ENCODE data around the gene GP2.
"Not testable (repeated sequence)": the region's sequence is repeated elsewhere in the genome, so short reads cannot be mapped to it uniquely, and the experiment has no call there.

The GP2 gene

DNA sequence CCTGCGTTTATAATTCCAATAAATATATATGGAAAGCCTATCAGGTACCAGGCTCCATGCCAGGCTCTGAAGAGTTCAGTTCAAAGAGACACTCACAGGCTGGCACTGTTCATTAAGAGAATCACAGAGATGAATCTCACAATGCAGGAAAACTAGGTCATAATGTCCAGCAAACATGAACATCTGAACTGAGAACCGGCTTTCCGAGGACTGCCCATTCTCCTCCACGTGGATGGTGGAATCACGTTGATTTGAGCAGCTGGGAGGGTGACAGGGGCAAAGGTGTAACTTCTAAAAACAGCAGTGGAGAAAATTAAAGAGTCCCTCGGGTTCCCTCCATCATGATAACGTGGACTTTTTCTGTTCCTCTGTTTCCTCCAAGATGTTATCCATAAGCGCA, 10.2 kb downstream of the GP2 start:
- Histone ChIP-seq H2AFZ (ENCODE audit: low read depth) (no peak overlapping the region), H3K27ac (no peak overlapping the region), H3K79me2 (ENCODE audit: insufficient read depth, low read depth) (no peaks in the 10 kb centered on the region), H3K4me1 (ENCODE audit: low read depth, poor library complexity, severe bottlenecking) (no peaks in the 10 kb centered on the region), H3K9ac (no peak overlapping the region), H3K36me3 (ENCODE audit: insufficient read depth) (no peaks in the 10 kb centered on the region), H3K27me3 (ENCODE audit: insufficient read depth, low read depth) (no peaks in the 10 kb centered on the region), H3K4me3 (IDR thresholded peaks at IDR 0.05; ENCODE audit: insufficient read depth, low read depth, low read length) (no peak overlapping the region), H3K4me2 (no peak overlapping the region), H4K20me1 (ENCODE audit: insufficient read depth) (no peaks in the 10 kb centered on the region)
- no peak for TF ChIP-seq CTCF (conservative IDR thresholded peaks at IDR 0.05; ENCODE audit: low read depth, low read length)

GRCh38 chr16:20316715-20317114, 10.6 kb downstream of the GP2 start:
- H2AFZ ChIP-seq (ENCODE audit: low read depth), result no peak overlapping the region
- no peak overlapping the region for H3K4me2 ChIP-seq
- H3K4me3 ChIP-seq (IDR thresholded peaks at IDR 0.05; ENCODE audit: insufficient read depth, low read depth, low read length), result no peak overlapping the region
- H4K20me1 ChIP-seq (ENCODE audit: insufficient read depth), result no peaks in the 10 kb centered on the region
- no peaks in the 10 kb centered on the region for H3K27me3 ChIP-seq (ENCODE audit: insufficient read depth, low read depth)
- no peaks in the 10 kb centered on the region for H3K4me1 ChIP-seq (ENCODE audit: low read depth, poor library complexity, severe bottlenecking)
- no peak overlapping the region for H3K9ac ChIP-seq
- no peaks in the 10 kb centered on the region for H3K79me2 ChIP-seq (ENCODE audit: insufficient read depth, low read depth)
- H3K36me3 ChIP-seq (ENCODE audit: insufficient read depth), result no peaks in the 10 kb centered on the region
- H3K27ac ChIP-seq, result no peak overlapping the region
- no peak for TF ChIP-seq CTCF (conservative IDR thresholded peaks at IDR 0.05; ENCODE audit: low read depth, low read length)

DNA sequence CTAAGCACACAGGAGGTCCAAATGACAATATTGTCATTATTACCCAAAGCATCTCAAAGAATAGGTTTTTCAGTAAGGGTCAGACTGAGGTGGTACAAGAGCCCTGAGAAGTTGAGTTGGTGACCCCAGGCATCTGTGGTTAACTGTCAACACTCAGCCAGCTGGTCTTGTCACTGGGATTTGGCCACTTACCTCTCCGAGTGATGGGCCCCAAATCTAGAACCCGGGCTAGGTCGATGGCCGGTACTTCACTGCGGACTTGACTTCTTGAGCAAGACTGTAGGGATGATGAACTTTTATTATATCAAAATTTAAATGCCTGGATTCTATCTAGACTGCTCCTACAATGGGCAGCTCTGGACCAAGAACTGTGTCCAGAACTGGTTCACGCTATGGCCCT, 11.5 kb downstream of the GP2 start:
- Histone ChIP-seq H2AFZ (ENCODE audit: low read depth) (no peak overlapping the region), H3K4me1 (ENCODE audit: low read depth, poor library complexity, severe bottlenecking) (no peaks in the 10 kb centered on the region), H3K9ac (no peak overlapping the region), H3K79me2 (ENCODE audit: insufficient read depth, low read depth) (no peaks in the 10 kb centered on the region), H3K27ac (no peak overlapping the region), H3K36me3 (ENCODE audit: insufficient read depth) (no peaks in the 10 kb centered on the region), H3K4me3 (IDR thresholded peaks at IDR 0.05; ENCODE audit: insufficient read depth, low read depth, low read length) (no peak overlapping the region), H3K27me3 (ENCODE audit: insufficient read depth, low read depth) (no peaks in the 10 kb centered on the region), H4K20me1 (ENCODE audit: insufficient read depth) (no peaks in the 10 kb centered on the region), H3K4me2 (no peak overlapping the region)
- no peak for TF ChIP-seq CTCF (conservative IDR thresholded peaks at IDR 0.05; ENCODE audit: low read depth, low read length)

DNA sequence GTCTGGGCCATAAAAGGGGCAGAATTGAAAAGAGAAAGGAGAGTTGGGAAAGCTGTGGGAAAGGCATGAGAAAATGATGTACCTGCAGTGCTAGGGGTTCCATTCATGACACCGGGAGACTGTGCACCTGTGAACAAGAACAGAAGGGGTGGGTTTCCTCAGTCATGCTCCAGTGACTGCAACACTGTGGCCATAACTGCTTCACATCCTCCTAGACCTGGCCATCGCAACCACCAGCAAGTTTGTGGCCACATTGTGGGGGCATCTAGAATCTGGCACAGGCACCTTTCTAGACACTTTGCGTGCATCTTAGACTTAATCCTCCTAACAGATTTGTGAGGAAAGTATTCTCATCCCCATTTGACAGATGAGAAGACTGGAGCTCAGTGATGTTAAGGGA, 12.7 kb downstream of the GP2 start:
- H3K4me2 ChIP-seq, result no peak overlapping the region
- no peak overlapping the region for H2AFZ ChIP-seq (ENCODE audit: low read depth)
- H3K9ac ChIP-seq, result no peak overlapping the region
- no peaks in the 10 kb centered on the region for H3K27me3 ChIP-seq (ENCODE audit: insufficient read depth, low read depth)
- no peaks in the 10 kb centered on the region for H3K36me3 ChIP-seq (ENCODE audit: insufficient read depth)
- no peak for TF ChIP-seq CTCF (conservative IDR thresholded peaks at IDR 0.05; ENCODE audit: low read depth, low read length)
- no peak overlapping the region for H3K4me3 ChIP-seq (IDR thresholded peaks at IDR 0.05; ENCODE audit: insufficient read depth, low read depth, low read length)
- H3K27ac ChIP-seq, result no peak overlapping the region
- no peaks in the 10 kb centered on the region for H3K4me1 ChIP-seq (ENCODE audit: low read depth, poor library complexity, severe bottlenecking)
- H4K20me1 ChIP-seq (ENCODE audit: insufficient read depth), result no peaks in the 10 kb centered on the region
- no peaks in the 10 kb centered on the region for H3K79me2 ChIP-seq (ENCODE audit: insufficient read depth, low read depth)

- Histone ChIP-seq H3K27me3 (ENCODE audit: insufficient read depth, low read depth) (no peaks in the 10 kb centered on the region), H3K27ac (no peak overlapping the region), H2AFZ (ENCODE audit: low read depth) (no peak overlapping the region), H4K20me1 (ENCODE audit: insufficient read depth) (no peaks in the 10 kb centered on the region), H3K36me3 (ENCODE audit: insufficient read depth) (no peaks in the 10 kb centered on the region), H3K4me3 (IDR thresholded peaks at IDR 0.05; ENCODE audit: insufficient read depth, low read depth, low read length) (no peak overlapping the region), H3K4me1 (ENCODE audit: low read depth, poor library complexity, severe bottlenecking) (no peaks in the 10 kb centered on the region), H3K79me2 (ENCODE audit: insufficient read depth, low read depth) (no peaks in the 10 kb centered on the region), H3K9ac (no peak overlapping the region), H3K4me2 (no peak overlapping the region)
- no peak for TF ChIP-seq CTCF (conservative IDR thresholded peaks at IDR 0.05; ENCODE audit: low read depth, low read length)
These were observed 13.6 kb downstream of the GP2 start for GRCh38 chr16:20313741-20314140.

DNA sequence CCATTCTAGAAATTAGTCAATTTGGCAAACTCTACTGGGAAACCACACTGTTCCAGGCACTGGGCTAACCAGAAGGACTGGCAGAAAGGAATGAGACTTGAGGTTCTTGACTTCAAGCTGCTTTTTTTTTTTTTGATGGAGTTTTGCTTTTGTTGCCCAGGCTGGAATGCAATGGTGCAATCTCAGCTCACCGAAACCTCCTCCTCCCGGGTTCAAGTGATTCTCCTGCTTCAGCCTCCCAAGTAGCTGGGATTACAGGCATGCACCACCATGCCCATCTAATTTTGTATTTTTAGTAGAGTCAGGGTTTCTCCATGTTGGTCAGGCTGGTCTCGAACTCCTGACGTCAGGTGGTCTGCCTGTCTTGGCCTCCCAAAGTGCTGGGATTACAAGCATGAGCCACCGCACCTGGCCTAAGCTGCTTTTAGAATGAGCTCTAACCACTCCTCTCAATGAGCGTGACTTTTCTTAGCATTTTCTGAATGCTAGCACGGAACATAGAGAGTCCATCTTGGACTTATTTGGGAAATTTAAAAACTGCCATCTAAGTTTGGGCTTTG, 14.7 kb downstream of the GP2 start:
- not testable (repeated sequence) for H3K36me3 ChIP-seq (ENCODE audit: insufficient read depth); H4K20me1 ChIP-seq (ENCODE audit: insufficient read depth); H3K27ac ChIP-seq; H3K4me1 ChIP-seq (ENCODE audit: low read depth, poor library complexity, severe bottlenecking); H3K9ac ChIP-seq; H2AFZ ChIP-seq (ENCODE audit: low read depth); H3K4me3 ChIP-seq (IDR thresholded peaks at IDR 0.05; ENCODE audit: insufficient read depth, low read depth, low read length); H3K79me2 ChIP-seq (ENCODE audit: insufficient read depth, low read depth); H3K27me3 ChIP-seq (ENCODE audit: insufficient read depth, low read depth); H3K4me2 ChIP-seq
